Stimulated activated CD8-positive, alpha-beta memory T cell treated with anti-CD3 and anti-CD28 coated beads, Interleukin-2, amount 100 ng/mL, for 48 hours (primary cell): ENCODE data around the gene FAM174B.

Source experiments
- DNase-seq, 2 donors: peaks; one replicate each; pipeline ENCODE4 v3.0.0-alpha.2; 2020; ENCODE audit warnings: low read depth in 2 of 2

The FAM174B gene

DNA sequence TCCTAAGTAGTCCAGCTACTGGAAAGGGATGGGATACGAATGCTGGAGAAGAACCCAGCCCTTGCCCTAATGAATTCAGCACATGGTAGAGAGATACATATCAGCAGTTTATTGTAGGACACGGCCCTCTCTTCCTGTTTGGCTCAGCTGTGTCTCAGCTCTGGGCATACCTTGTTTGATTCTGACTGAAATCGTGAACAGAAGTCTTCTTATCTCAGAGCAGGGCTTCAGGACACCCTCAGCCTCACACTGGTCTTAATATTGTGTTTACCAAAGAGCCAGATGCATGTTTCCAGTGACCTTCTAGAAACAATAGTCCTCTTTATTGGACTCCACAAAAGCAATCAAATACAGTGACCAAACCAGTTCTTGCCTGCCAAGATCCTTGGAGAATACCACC is 54.7 kb downstream of the FAM174B start:
- DNase-seq: no peak

DNA sequence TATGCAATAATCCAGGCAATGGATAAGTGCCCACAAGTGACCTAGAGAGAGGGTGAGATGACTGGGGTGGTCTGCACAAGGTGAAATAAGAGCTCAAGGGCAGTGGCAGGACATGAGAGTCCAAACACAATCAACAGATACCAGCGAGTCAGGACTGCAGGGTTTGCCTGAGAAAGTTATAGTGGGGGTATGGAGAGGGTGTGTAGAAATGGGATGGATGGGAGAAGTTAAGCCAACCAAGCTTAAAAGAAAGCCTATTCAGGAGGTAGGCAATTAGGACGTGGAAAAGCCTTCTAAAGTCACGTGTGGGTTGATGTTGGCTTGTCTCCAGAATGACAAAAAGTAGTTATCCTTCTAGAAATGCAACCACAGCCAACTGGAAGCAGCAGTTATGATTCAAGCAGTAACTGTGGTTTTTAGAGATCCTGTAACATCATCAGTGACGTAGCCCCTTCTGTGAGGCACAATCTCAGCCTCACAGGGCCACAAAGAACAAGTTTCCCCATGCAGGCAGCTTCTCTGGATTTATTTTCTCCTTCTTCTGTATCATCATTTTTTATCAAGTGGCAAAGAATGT is 56.1 kb downstream of the FAM174B start:
- DNase-seq: no peak

DNA sequence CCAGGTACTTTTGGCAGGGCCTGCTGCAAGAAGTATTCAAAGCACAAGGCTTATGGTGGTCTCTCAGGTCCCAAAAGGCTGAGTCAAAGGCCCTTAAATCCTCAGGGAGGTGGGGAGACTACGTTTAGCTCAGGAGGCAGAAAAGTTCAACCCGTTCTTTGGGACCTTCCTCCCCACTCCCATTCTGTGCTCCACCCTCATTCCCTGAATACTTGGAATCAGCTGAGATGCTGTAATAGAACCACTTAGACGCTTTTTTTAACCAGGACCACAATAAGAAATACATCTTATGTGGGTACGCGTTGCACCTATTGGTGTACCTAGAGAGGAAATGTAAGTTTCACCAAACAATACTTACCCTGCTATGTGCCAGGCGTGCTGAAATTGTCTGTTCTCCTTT is 58.0 kb downstream of the FAM174B start:
- DNase-seq: no peak

DNA sequence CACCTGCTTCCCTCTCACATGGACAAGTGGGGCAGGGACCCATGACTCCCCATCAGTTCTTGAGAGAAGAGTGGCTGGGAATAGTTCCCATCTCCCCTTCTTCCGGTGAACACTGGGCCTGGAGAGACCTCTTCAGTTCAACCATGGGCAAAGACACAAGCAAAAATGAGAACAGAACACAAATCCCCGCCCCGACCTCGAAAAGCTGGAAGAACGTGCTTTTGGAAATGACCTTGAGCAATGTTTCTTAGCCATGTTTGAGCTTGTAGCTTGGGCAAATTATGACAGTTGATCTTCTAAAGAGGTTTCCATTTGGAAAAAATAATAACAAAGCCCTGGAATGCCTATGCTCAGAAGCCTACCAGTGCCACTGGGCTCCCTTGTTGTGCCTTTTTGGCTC is 59.0 kb downstream of the FAM174B start:
- no peak for DNase-seq

DNA sequence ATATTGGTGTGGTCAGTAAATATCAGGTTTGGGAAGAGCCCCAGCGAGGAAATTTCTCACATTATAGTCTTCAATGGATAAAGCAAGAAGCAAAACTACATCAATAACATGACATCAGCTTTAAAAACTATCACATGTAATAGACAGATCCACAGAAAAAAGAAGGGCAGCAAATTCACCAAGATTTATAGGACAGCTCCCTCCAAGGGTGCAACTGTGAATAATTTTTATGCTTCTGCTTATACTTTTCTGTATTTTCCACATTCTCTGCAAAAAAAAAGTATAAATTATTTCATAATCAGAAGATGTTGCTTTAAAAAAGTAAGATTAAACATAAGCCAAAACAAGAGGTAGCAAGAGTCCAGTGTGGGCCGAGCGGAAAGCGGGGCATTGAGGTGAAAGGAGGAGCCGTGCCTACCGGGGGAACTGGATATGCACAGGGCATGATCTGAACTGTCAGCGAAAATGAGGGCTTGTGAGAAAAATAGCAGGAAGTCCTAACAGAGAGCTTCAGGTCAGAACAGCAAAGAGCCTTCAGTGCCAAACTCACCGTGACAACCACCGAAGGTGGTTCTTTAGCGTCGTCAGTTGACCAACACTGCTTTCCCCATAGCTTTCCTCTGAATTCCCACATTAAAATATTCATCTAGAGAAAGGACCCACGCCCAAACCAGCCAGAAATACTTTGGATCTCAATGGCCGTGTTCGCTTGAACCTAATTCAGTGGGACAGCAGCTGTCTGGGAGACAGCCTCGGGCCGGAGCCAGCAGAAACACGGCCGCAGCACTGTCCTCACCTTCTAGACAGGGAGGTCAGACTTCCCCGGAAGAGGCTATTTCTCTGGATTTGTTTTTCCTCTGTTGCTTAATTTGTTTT is 59.8 kb downstream of the FAM174B start:
- no peak for DNase-seq

DNA sequence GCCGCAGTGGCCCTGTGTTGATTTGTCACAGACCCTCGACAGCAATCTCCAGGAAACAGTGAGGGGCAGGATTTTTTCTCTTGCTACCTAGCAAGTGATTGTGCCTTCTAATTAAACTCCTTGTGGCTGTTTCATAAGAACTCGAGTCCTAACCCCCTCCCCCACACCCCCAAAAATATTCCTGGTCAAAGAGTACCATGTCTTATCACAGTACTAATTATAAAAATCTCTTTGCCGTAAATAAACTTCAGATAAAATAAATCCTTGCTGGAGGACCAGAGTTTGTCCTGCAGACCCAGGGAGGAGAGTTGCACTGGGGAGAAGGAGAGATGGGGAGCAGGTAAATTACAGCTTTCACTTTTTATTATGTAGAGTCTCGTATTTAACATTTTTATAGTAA is 64.3 kb downstream of the FAM174B start:
- DNase-seq: no peak

DNA sequence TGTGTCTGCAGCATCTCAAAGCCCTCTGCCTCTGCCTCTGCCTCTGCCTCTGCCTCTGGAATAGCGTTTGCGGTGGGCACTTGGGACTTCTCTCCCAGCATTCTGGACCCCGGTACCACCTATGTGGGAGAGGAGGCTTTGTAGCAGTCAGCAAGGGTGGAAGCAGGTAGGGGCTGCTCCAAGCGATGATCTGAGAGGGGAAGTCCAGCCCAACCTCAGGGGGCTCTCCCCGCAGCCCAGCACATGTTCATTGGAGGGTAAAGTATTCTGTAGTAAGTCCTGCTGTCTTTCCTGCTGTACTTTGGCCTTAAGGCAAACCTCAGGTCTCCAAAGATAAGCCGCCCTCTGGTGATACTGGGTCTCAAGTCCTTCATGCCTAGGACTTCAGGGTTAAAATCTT is 68.6 kb downstream of the FAM174B start:
- no peak for DNase-seq

DNA sequence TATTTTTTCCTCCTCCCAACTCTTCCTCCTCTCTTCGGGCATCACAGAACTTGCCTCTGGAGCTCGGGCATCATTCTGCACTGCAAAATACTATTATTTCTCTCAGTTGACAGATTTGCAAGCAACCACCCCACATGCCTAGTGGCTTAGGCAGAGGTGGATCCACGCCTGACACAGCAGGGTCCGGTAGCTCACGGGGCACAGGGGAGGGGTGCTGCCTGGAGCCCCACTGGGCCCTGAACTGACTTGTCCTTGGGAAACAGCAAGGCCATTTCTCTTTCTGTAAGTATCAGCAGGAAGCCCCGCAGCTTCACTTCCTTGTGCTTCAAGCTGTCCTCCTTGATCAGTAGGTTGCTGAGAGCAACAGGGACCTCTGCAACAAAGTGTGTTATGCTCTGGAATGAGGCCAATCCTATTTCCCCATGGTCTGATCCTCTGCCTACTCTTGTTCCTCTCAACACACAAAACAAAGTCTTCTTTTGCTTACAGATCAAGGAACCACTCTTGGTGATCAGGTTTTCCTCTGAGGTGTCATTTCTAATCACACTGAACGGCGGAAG is 69.1 kb downstream of the FAM174B start:
- DNase-seq: no peak

DNA sequence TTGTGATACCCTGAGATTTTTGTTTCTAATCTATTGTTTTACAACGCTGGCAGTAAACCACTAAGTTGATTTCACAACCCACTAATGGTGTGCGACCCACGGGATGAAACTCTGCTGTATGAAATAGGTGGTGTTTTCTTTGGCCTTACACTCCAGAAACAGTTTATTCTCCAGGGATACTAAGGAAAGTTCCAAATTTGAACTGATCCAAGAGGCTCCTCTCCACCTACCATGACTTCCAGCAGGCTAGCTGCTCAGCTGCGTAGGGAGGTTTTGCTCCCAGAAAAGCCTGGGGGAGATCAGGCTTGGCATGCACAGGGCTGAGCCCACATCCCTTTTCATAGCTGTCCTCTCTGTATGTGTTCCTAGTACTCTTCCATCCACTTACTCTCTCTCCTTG is 71.5 kb downstream of the FAM174B start:
- DNase-seq: no peak

DNA sequence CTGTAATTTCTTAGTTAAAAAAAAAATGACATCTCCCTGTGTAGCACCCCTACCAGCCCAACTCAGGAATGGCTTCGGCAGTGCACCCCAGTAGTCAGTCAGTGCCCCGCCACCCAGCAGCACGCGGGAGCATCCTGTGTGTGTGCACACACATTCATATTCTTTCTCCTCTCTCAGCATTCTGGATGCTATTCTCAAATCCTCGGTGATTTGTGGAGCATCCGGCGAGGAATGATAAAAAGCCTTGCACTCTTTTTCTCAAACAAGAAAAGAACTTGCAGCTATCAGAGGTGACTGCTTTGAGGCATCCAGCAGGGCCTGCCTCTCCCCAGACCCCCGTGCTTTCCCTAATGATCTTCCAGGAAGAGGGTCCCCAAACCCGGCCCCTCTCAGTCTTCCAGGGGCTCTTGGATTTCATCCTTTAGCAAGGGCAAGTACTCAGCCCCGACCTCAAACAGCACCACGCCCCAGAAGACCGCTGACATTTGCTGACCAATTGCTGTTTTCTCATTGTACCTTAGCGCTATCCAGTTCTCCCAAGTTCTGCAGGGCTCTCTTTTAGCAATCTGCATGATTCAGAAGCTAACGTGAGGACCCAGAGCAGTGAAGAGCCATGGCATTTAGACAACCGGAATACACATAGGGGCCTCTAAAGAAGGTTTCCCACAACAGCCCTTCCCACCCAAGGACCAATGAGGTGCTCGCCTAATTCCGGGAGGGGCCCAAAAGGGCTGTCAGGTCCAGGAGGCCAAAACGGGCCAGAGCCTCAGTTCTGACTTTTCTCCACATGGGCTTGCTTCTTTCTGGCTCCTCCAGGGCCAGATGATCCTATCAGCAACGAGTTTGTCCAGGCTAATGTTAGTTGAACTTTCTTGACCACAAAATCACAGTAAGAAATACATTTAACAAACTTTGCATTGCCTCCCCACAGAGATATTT is 72.2 kb downstream of the FAM174B start:
- DNase-seq: no peak

DNA sequence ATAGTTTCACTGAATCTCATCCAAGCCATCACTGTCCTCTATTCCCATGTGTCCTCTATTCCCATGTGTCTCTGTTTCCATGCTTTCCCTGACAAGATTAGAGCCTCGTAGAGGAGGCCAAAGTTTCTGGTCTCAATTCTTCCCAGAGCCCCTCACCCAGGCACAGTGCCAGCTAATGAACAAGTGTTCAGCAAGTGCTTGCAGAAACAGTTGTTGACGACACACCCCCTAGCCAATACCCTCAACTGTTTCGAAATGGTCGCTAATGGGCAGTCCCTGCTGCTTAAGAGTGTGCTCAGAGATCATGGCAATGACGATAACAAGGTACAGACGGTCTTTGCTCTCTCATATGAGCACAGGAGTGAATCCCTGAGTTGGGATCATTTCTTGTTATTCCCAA is 73.4 kb downstream of the FAM174B start:
- no peak for DNase-seq

DNA sequence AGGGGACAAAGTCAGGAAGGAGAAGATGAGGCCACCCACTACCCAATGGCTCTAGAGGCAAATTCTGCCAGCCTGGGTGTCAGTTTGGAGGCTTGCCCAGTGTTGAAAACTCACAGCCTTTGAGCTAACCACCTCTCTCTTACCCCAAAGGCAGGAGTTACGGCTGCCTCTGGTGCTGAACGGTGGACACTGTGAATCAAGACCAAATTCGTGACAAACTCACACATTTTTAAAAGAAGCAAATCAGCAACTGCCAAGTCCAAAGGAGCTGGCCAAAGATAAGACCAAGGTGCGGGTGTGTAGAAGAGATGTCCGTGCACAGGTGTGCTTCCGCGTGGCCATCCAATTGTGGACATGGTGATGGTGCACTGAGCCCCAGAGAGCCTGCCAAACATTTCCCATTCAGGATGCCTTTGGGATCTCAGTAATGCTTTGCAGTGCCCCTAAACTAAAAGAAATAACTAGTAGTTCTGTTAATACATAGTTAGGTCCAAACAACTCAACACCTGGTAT is 74.6 kb downstream of the FAM174B start:
- DNase-seq: no peak

DNA sequence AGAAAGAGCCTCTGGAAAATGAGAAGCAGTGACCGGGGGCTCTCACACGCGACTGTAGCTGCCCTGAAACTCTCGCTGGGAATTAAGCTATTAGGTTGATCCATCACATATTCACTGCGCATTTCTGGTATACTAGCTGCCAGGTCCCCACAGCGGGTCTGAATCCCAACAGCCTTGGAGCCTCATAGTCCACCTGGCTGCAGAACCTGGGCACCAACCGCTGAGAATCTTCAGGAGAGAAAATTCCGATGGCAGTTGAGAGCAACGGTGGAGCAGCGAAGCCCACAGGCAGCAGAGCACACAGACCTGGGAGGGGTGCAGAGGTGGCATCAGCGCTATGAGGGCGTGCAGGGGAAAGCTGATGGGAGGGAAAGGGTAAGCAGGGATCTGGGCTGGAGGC is 75.1 kb downstream of the FAM174B start:
- no peak for DNase-seq

DNA sequence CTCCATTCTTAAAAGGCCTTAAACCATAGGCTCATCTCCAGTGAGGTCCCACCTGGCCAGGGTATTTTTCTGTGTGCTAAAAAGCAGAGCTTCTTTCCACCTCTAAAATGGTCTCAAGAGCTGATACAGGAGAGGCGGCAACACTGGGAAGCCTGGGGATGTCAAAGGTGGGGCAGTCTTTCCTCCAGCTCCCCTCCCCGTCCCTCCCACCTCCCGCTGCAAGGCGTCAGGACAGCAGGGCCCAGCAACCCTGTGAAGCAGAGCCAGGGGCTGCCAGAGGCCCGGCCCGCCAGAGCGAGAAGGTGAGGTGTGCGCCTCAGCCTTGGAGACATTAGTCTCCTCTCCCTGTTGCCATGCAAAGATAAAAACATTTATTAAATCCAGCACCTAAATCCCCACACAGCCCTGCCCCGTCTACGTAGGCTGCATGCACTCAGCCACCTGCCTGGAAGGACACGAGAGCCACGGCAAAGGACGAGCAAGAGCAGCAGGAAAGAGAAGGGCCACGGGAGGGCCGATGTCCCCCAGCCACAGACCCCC is 75.6 kb downstream of the FAM174B start:
- no peak for DNase-seq

DNA sequence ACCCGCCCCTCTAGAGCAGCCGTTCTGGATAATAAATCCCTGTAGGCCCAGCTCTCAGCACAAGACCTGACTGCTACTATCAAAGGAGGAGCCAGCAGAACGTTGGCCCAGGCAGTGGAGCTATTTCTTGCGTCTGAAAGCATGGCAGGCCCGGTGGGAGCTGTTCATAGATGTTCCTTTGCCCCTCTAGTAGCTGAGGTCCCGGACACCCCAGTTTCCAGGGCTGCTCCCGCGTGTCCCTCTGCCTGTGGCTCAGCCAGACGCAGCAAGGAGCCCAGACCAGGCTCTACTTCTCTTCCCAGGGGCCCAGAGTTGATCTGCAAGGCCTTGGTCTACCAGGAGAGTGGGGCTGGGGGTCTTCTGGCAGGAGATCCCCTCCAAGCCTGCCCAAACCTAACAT is 76.1 kb downstream of the FAM174B start:
- no peak for DNase-seq

DNA sequence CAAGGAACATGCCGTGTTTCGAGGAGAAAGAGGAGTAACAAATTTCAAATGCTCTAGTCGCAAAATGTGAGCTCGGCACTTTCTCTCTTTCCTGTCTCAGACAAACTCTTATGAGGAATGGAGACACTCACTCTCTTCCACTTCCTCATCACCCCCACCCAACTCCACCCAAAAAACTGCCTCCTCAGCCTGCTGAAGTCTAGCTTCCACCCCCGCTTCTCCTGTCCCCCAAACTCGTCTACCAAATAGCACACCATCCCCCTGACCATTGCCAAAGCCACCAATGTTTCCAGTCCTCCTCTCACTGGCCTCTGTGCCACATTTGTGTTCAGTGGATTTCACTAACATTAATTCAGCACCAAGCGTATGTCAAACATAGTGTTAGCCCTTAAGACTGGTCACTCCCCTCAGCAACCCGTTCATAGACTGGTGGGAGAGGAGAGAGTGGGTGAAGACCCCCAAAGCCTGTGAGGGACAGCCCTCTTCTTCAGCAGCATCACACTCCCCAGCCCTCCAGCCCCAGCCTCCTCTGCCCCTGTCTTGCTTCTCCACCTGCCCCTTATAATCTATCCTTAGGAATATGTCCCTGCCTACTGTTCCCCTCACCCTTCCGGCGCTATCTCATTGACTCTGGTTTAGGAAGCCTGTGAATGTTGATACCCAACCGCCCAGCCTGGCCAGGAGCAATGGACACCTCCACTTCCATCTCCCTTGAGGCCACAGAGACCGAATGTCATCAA is 77.3 kb downstream of the FAM174B start:
- no peak for DNase-seq

DNA sequence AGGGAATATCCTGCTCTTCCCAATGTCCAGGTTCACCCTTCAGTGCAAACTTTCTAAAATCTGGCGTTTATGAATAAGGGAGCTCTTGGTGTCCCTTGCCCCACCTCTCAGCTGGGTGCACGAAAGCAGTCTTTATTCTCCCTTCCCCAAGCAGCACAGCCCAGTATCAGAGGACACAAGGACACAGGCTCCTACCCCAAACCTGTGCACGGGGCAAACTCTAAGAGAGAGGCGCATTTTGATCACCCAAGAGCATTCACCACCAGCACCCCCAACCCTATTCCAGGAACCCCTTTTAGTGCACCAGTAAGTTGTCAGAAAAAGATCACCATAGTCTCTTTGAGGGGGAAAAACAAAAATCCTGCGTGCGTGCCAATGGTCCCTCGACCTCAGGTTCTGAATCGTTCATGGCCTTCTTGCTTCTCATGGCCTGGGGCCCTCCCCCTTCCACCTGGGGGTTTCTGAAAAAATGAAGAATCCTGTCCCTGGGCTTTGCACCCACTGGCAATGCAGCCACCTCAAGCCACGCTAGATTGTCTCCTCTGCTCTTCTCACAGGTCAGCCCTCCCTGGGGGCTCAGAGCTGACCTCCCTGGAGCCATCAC is 78.9 kb downstream of the FAM174B start:
- no peak for DNase-seq

DNA sequence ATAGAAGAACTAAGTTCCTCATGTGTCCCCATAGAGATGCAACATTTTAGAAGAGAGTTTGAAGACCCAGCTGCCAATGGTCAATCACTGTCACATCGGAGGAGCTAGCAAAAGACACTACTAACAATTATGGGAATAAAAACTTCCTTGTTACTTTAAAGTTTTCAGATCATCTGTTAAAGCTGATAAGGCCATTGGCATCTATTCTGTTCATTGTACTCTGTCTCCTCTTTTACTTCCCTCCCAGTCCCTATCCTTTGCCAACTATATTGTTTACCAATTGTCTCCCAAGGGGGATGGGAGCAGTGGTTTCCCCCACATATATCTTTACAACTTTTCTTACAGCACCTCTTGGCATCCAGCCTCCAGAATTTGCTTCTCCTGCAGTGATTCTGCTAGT is 81.0 kb downstream of the FAM174B start:
- DNase-seq: no peak

DNA sequence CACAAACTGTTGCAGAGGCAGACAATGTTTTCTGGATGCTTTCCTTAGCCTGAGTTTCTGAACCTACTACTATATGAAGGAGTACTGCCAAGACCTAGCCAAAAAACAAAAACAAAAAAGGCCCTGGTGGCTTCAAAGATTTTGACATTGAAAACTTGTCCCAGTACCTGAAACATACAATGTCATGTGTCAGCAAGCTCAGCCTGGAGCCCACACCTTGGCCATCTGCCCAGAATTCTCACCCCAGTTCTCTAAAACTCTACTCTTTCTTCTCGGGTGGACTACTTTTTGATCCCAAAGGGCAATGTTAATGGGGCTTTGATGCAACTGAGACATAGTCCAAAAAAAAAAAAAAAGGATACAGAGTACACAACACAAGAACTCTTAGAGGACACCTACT is 81.4 kb downstream of the FAM174B start:
- no peak for DNase-seq

DNA sequence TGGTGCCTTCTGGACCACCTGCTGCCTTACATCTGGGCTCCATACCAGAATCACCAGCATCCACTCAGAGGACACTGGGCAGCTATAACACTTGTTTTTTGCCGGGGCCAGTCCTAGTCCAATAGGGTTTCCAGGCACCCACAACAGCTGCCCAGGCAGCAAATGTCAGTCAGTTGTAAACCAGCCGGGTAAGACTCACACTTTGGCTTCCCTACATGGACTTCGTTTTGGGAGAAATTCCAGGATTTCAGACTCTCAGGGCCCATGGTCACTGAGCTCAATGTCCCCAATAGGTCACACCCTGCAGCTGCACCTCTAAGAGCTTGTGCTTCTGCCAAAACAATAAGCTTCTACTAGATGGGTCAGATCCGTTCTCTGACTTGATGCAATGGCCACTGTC is 83.8 kb downstream of the FAM174B start:
- no peak for DNase-seq

DNA sequence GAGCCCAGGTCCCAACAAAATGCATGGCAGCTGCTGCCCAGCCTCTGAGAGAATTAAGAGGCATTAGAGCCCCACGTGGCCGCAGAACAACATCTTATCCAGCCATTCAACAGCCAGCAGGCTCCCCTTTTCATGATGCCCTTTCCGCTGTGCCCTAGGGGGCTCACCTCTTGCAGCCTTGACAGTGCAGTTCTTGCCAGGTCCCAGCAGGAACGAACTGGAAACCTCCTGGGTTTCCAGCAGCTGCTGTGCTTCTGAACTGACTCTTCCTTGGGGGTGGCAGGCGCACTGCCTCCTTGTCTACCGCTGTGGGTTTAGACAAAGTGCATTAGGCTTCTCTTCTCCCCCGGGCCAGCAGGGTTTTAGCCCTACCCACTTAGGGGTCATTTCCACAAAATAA is 85.2 kb downstream of the FAM174B start:
- no peak for DNase-seq
